HG02938 (cell line): ENCODE measurements around the gene UBE2QL1.

Experiments used
- ATAC-seq: cut with Tn5 transposase; IDR thresholded peaks from one replicate; pipeline ENCODE4 v1.9.1; 2021; ENCODE audit warnings: mild to moderate bottlenecking, moderate library complexity; ENCODE audit not compliant: unreplicated experiment

Gene UBE2QL1

GRCh38 chr5:6448622-6449464 lies at the start of gene UBE2QL1:
Gene UBE2QL1, plus strand, starts transcription at chr5:6448859. Its CDS starts 35 bp downstream, at chr5:6448894.
- peak; percentile 52 for ATAC-seq

GRCh38 chr5:6399980-6400910 lies 48.4 kb upstream of the UBE2QL1 start:
- ATAC-seq: no peak

- no peak for ATAC-seq
These were observed 47.2 kb upstream of the UBE2QL1 start for GRCh38 chr5:6401410-6401809.

GRCh38 chr5:6402939-6403338 lies 45.7 kb upstream of the UBE2QL1 start:
- ATAC-seq: no peak

- no peak for ATAC-seq
These were observed 45.2 kb upstream of the UBE2QL1 start for GRCh38 chr5:6403416-6403815.

GRCh38 chr5:6404129-6404528 lies 44.5 kb upstream of the UBE2QL1 start:
- no peak for ATAC-seq

- ATAC-seq: no peak
These were observed 43.1 kb upstream of the UBE2QL1 start for GRCh38 chr5:6405591-6405990.

- ATAC-seq: no peak
These were observed 41.0 kb upstream of the UBE2QL1 start for GRCh38 chr5:6407558-6408259.

GRCh38 chr5:6408260-6408596 lies 40.4 kb upstream of the UBE2QL1 start:
- no peak for ATAC-seq

- no peak for ATAC-seq
These were observed 39.8 kb upstream of the UBE2QL1 start for GRCh38 chr5:6408627-6409446.

GRCh38 chr5:6410421-6410820 lies 38.2 kb upstream of the UBE2QL1 start:
- ATAC-seq: no peak

GRCh38 chr5:6411141-6411540 lies 37.5 kb upstream of the UBE2QL1 start:
- ATAC-seq: no peak

- no peak for ATAC-seq
These were observed 35.8 kb upstream of the UBE2QL1 start for GRCh38 chr5:6412811-6413210.

GRCh38 chr5:6417657-6418056 lies 31.0 kb upstream of the UBE2QL1 start:
- no peak for ATAC-seq

GRCh38 chr5:6418679-6419276 lies 29.9 kb upstream of the UBE2QL1 start:
- no peak for ATAC-seq

GRCh38 chr5:6419340-6419852 lies 29.3 kb upstream of the UBE2QL1 start:
- ATAC-seq: no peak

GRCh38 chr5:6423327-6424109 lies 25.1 kb upstream of the UBE2QL1 start:
- no peak for ATAC-seq

- ATAC-seq: no peak
These were observed 24.5 kb upstream of the UBE2QL1 start for GRCh38 chr5:6424110-6424659.

- no peak for ATAC-seq
These were observed 24.0 kb upstream of the UBE2QL1 start for GRCh38 chr5:6424700-6425099.
